NCI-H2029 treated with DMSO at 0.1 percent for 48 hours (cell line): ENCODE results near the gene RAP1GAP.
A peak's percentile ranks its signal among the peaks of the same experiment; 100 is the strongest.
"Not testable (repeated sequence)": the region's sequence is repeated elsewhere in the genome, so short reads cannot be mapped to it uniquely, and the experiment has no call there.

ENCODE experiments used
- DNase-seq: peaks from one replicate; lab custom pipeline; 2025; lab: John Stamatoyannopoulos, UW

Gene RAP1GAP

DNA sequence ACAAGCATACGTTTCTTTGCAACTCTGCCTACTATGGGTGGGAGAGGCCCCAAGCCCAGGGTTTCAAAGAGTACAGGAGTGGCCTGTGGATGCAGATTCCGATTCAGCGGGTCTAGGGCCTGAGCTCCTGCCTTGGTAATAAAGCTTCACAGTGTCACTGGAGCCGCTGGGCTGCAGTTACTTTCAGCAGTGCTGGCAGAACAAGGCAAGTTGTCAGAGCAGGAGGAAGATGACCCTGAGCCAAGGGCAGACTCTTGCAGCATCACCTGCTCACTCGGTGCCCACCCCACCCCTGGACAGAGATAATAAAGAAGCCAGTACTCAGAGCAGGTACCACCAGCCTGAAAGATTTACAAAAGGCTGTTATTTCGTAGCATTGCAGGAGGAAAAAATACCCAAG is 8.0 kb upstream of the RAP1GAP start:
- no peak for DNase-seq

DNA sequence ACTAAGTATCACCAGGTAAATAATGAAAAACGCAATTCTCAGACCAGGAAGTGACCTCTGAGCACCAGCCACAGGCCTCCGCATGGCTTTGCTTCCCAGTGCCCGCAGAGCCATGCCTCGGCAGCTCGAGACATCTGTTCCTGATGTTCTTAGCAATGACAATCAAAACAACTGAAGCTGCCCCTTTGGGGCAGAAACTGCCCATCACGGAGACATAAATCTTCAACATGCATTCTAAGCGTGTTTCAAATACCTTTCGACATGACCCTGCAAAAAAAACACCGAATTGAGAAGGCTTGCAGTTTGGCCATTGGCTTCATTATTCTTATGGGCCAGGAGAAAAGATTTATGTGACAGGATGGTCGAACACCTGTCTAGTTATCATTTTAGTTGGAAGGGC is 5.8 kb upstream of the RAP1GAP start:
- DNase-seq, result no peak

DNA sequence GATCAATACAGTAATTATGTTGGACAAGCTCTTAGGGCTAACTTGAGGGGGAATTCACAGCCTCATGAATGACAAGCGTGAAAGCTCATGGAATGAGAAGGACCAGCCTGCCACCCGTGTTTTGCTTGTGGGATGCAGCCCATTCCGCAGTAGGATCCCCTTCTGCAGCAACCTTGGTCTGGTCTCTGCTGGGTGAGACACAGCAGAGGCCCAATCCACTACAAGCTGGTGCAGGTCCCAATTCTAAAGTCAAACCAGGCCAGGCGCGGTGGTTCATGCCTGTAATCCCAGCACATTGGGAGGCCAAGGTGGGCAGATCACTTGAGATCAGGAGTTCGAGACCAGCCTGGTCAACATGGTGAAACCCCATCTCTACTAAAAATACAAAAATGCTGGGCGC is 4.7 kb upstream of the RAP1GAP start:
- not testable (repeated sequence) for DNase-seq

DNA sequence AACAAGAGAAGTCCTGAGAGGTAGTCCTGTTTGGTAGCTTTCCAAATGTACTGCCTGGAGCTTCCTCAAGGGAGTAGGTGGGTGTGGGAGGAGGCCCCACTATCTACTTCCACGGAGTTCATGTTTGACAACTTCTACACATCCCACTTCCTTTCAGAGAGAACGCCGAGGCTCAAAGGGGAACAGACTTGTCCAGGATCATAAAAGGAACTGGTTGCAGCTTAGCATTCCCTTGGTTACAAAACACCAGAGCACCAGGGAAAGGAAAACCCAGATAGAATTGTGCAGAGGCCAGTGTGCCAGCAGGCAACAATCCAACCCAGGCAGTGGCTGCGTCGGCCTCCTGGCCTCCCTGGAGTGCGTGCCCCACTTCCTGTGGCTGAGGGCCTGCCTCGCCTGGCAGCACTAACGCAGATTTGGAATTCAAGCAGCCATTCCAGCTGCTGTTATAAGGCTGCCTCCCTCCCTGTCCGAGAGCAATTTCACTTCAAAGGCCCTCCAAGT is 4.2 kb upstream of the RAP1GAP start:
- peak; percentile 72 for DNase-seq

DNA sequence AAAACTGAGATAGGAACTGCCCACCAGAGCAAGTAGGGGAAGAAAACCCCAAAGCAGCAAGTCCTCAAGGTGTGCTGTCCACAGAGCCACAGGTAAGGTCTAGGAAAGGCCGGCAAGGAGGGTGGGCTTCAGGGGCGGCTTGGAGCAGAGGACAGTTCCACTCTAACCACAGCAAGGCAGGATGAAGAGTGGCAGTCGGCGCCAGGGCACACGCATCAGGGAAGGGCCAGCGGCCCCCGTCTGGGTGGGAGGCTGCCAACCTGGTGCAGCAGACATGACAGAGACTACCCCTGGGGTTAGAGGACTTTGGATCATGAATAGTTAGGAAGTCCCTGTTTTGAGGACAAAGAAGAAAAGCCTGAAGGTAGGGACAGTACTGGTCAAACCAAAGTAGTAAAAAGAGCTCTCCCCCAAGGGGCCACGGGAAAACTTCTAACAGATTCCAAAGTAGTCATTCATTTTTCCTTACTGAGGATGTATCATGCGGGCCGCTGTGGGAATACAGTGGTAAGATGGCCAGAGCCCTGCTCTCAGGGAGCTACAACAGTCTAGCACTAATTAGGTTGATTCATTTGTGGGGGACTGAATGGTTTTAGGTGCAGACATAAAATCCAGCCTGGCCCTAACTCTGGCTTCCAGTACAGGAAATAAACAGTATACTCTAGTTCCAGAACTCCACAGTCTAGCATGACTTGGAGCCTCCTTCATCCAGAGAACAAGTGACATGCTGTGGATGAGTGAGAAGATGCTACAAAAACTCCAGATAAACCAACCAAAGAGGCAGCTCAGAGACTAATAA is 3.5 kb upstream of the RAP1GAP start:
- DNase-seq, result no peak

DNA sequence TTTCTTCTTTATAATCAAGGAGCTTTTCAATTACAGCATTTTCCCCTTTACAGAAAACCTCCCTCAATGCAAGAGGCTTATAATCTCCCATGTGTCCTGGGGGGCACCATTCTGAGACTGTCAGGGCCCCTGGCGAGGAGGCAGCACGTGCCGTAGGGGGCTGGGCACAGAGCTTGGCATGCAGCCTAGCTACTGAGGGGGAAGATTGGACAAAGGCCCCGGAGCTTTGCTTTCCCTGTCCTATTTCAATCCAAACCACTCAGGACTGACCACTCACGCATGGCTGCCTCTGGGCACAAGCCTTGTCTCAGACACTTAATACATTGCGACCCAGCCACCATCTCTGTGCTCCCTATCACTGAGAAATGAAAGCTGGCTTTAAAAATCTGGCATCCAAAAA is 2.8 kb upstream of the RAP1GAP start:
- DNase-seq, result no peak

DNA sequence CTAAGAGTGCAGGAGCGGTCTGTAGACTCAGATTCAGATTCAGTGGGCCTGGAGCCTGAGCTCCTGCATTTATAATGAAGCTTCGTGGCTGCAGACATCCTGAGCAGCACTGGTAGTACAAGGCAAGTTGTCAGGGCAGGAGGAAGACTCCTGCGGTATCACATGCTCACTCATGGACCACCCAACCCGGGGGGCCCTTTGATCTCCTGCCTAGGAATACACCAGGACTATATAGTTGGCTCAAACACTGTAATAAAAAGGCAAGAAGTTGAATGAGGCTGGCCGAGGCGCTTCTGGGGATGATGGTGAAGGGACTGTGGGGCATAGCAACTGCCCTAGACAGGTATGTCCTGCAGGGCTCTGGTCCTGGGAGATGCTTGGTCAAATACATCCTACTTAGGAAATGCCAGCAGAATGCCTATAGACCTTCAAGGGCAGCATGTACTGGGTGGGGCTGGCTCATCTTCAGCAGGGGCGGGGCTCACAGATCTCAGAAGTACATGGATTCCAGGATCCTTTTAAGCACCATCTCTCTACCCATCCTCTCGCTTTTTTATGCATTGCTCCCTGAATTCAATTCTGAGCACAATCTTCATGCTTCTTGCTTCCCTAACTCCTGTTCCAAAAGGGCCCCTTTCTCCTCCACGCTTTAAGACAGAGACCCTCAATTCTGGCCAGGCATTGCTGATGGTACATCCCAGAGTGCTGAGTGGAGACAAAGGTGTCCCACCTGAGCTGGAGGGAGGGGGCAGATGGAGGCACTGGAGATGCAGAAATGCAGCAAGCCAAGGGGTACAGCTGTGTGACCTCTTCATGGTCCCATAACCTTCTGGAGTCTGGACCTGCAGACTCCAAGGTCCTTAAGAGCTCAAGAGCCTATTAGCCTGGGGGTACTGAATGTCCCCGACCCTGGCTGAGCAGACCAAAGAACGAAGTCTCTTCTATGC is 2.1 kb upstream of the RAP1GAP start:
- DNase-seq, result no peak

DNA sequence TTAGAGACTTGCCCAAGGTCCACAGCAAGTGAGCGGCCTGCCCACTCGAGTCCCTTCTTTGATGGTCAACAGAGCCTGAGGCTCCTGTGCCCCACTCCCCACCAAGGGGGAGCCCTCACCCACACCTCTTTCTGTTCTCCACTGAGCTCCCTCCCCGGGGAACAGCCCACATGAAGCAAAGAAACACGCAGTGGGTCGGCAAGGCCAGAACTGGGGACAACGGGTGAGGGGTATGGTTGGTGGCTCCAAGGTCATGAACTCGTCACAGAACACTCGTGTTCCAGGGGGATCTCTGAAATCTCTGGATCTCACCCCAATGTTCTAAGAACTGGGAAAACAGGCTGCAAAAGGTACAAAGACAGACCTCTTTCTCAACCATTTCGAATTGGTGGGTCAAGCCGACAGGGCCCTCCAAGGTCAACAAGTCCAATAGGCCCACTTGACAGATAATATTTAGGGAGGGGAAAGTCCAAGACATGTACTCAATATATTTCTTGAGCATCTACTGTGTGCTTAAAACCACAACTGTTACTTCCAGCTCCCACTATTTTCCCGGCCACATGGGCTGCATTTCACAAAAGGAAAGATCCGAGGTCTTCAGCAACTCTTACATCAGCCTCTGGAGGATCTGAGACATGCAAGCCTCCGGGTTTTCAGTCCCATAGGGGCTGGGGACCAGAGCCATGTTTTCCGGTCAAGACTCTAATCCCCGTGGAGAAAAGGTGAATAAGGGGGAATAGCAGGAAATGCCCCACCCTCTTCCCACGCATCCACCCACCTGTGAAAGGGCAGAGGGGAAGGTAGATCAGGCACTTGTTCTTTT is 1.1 kb upstream of the RAP1GAP start:
- DNase-seq, result no peak

DNA sequence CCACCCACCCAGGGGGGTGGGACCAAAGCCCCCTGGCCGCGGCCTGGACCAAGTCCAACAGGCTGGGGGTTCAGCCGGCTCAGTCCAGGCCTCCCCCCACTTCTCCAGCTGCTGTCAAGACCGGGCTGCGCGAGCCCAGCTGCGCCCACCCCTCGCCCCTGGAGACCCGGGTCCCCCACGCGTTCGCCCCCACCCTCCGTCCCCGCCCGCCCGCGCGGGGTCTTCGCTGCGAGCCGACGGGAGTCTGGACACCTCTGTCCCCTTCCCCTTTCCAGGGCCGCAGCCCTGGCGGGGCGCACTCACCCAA is 253 bp downstream of the RAP1GAP start:
- DNase-seq, result no peak

DNA sequence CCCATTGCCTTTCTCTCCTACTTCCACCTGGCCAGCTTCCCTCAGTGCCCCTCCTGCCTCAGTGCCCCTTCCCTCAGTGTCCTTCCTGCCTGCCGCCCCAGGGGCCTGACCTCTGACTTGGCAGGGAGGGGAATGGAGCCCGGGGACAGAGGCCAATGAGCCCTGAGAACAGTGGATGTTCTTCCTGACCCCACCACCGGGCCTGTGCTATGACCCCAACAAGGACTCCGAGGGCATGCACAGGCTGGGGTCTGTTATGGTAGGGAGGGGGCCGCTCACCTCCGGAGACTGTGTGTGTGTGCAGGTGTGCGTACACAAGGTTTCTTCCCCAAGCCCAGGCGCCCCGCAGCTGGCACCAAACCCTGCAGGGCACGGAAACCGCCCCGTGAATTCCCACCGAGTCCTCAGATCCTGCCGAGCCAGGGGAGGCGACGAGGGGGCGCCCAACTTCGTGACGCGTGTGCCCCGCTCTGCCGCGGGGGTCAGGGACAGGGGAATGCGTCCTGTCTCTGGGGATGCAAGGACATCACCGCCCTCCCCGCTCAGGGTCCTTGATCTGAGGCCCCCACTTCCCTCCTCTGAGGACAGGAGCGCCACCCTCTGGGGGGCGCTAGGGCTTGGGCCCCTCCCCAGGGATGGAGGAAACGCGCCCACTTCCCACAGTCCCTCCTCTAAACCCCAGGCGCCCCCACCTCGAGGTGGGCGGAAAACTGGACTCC is 766 bp downstream of the RAP1GAP start:
- DNase-seq, result no peak

DNA sequence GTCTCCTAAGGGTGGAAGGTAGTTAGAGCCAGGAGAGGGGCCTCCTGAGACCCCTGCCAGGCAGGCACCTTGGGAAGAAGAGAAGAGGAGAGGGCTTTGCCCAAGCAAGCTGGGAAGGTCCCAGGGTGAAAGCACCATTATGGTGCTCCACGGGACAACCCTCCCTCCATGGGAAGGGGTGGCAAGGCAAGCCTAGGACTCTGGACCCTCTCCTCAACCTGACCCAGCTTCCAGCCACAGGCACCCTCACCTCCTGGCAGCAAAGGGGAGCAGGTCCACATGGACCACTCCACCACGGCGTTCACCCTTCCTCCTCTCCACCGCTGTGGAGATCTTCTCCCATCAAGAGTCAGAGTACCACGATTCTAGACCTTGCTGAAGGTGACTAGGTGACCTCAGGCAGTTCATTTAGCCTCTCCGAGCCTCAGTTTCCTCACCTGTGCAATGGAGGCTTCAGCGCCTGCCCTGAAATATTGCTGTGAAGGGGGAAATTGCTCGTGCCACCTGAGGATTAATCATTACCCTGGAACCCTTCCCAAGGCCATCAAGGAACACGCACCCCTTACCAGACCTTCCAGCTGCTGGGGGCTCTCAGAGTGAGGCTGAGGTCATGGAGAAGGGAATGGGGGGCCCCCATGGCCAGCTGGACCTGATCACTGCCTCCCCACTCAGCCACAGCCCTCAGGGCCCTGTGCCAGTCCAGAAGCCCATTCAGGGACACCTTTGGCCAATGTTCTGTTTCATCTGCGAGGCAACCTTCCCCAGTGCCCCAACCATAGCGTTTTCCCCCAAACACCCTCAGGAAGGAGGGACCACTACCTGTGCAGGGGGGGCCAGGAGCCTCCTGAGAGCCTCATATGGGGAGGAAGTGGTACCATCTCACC is 1.6 kb downstream of the RAP1GAP start:
- no peak for DNase-seq

DNA sequence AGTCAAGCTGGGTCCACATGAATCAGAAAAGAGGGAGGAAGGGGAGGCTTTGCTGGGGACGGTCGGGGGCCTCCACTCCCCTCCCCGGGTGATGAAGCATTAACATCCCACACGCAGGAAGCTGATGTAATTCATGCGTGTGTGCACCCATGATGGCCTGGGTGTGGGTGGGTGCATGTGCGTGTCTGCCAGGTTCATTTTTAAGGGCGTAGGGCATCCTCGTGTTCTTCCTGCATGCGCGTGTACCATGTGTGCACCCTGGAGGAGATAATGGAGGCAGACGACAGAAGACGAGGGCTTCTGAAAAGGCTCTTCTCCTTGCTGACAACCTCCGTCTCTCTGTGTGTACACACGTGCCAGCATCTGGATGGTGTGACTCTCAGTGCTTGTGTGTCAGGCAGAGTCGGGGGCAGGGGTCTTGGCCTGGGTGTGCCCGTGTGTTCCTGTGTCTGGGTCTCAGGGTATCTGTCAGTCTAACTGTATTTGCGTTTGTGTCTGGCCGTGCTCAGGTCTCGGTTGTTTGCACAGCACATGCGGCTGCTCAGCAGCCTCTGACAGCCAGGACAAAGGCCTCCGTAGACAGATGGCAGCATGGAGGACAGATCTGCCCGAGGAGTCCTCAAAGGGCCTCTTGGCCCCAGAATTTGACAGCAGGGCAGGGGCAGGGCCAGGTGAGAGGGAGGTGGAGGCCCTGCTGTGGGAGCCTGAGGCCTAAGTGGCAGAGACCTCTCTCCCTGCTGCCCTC is 2.4 kb downstream of the RAP1GAP start:
- DNase-seq, result no peak

DNA sequence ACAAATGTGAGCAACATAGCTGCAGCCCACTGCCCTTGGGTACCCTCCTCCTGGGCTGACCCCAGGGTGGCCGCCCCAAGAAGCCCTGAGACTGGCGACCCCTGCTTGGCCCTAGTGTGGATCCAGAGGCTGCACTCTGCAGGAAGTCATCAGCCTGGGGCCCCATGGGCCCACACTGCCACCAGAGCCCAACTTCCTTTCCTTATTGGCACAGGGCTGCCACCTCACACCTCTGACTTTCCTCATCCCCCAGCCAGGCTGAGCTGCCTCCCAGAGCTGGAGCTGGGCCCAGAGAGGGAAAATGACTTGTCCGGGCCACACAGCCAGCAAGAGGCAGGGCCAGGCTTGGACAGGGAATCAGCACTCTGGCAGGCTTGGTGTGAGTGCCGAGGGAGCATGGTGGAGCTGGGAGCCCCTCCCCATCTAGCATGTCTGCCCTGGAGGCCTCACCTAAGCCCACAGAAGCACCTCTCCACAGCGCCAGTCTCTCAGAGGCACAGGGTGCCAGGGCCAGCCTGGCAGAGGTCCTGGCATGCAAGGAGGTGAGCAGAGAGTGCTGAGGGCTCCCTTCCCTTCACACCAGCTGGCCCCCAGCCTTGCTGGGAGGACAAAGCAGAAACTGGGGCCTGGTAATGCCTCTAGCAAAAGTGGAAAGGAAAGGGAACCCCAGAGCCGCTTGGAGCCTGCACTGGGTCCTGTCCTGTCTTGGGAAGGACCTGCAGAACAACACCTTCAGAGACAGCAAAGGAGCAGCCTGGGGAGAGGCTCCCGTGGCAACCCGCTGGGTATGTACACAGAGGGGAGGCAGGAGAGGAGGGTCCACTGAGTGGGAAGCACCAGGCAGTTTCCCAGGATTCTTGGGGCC is 3.2 kb downstream of the RAP1GAP start:
- DNase-seq, result no peak

DNA sequence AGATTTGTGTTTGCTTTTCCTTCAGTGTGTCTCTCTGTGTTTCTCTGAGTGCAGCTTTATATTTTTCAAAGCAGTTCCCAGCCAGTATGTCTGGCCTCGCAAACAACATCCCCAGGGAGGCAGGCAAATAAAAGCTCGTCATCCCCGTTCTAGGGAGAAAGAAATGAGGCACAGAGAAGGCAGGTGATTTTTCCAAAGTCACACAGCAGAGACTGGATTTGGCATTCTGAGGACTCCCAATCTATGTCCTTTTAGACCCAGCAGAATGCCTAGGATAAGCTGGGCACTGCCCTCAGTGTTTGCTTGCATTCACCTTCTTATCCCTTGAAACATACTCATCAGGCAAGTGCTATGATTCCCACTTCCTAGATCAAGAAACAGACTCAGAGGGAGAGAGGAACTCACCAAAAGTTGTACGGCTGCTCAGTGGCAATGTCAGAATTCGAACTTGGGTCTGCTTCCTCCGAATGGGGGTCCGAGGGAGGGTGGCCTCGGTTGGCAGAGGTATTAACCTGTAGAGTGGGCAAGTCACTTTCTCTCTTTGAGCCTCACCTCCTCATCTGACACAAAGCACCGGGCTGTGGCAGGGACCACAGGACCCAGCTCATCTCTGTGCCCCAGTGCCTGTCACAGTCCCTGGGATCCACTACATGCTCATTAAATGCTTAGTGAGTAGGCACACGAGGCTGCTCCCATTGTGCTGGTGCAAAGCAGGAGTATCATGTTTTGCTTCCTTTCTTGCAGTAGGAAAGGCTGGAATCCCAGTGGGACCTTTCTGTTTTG is 4.2 kb downstream of the RAP1GAP start:
- DNase-seq, result no peak

DNA sequence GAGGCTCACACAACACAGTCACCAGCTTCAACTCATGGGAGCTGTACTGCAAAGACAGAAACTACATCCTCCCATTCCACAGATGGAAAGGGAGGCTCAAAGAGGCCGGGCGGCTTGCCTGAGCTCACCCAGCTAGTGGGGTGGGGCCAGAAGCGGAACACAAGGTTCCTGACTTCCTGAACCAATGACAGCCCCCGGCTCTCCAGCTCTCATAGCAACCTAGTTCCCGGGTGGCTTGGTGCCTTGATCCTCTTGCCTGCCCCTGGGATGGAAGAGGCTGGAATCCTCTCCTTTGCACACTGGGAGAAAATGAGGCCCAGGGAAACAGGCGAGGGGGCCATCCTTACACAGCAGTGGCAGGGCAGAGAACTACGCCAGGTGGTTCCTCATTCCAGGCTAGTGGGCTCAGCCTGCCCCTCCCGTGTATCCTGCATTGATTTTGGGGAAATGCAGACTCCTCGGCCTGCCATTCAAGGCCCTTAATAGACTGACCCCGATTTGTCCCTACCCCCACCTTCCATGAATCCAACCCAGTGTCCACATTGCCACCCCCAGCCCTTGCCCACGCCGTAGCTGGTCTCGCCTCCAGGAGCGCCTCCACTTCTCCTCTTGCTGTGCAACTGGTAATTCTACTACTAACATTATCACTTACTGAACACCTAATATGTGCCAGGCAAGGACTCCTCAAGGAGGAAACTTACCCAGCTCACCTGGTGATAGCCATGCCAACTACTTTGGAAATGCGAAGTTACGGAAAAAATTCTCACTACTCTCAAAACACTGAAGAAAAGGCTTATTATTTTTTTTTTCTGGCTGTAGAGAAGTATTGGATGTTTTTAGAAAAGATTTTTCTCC is 5.0 kb downstream of the RAP1GAP start:
- no peak for DNase-seq

DNA sequence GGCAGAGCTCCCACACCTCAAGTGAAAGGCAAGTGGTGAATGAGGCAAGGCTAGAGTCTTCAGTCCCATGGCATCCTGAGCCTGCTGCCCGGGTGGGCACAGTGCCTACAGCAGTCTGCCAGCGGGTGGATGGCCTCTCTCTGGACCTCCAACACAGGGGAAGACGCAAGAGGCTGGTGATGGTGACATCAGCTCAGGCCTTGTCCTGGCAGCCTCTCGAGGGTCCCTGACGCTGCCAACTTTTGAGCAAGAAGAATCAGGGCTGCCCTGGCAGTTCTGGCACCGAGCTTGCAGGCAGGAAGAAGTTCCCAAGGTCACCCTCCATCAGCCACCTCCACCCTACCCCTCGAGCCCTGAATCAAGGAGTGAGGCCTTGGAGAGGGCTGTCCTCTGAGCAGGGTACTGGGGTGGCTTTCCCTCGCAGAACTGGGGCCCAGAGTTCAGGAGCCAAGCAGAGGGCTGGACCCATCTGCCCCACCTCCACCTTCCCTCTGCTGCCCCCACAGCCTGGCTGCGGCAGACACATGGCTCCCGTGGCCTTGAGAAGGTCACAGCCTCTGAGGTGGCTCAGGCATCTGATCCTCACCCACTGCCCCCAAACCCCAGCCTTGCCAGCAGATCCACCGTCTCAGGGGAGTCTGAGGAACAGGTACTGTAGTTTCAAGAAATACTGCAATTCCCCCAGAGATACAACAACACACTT is 5.8 kb downstream of the RAP1GAP start:
- no peak for DNase-seq
